IPS-20b (cell line): ENCODE measurements around the gene SLC39A11.
"Not testable (repeated sequence)": the region's sequence is repeated elsewhere in the genome, so short reads cannot be mapped to it uniquely, and the experiment has no call there.

Experiments used
- H3K27ac ChIP-seq: one replicate; pipeline ENCODE4 v1.5.1; 2013; ENCODE audit warnings: low read length
- H3K27me3 ChIP-seq: 2 replicates; pipeline ENCODE4 v1.6.1; 2013; ENCODE audit warnings: mild to moderate bottlenecking, low read length, inconsistent platforms; ENCODE audit not compliant: insufficient read depth
- H3K36me3 ChIP-seq: 2 replicates; pipeline ENCODE4 v1.6.1; 2013; ENCODE audit warnings: low read depth, mild to moderate bottlenecking, inconsistent platforms, low read length, moderate library complexity; ENCODE audit not compliant: insufficient read depth
- H3K4me1 ChIP-seq: 2 replicates; pipeline ENCODE4 v1.6.1; 2013; ENCODE audit warnings: mild to moderate bottlenecking, control low read depth, inconsistent platforms, low read length, moderate library complexity; ENCODE audit not compliant: insufficient read depth
- H3K4me3 ChIP-seq: 2 replicates; pipeline ENCODE4 v1.5.1; 2013; ENCODE audit warnings: mild to moderate bottlenecking, low read length, inconsistent platforms
- H3K9ac ChIP-seq: 2 replicates; pipeline ENCODE4 v1.6.1; 2013; ENCODE audit warnings: low read depth, mild to moderate bottlenecking, inconsistent platforms, low read length, moderate library complexity
- H3K9me3 ChIP-seq: 2 replicates; pipeline ENCODE4 v1.6.1; 2013; ENCODE audit warnings: mild to moderate bottlenecking, low read depth, low read length, inconsistent platforms; ENCODE audit not compliant: insufficient read depth

Gene SLC39A11

GRCh38 chr17:72651988-72652387 is 440.5 kb downstream of the SLC39A11 start:
- Histone ChIP-seq H3K4me3 (no peak overlapping the region), H3K36me3 (no peaks in the 10 kb centered on the region), H3K9ac (no peak overlapping the region), H3K27ac (no peak overlapping the region), H3K27me3 (no peaks in the 10 kb centered on the region), H3K9me3 (no peaks in the 10 kb centered on the region), H3K4me1 (no peaks in the 10 kb centered on the region)

- Histone ChIP-seq H3K36me3 (no peaks in the 10 kb centered on the region), H3K9ac (no peak overlapping the region), H3K9me3 (no peaks in the 10 kb centered on the region), H3K27me3 (no peaks in the 10 kb centered on the region), H3K4me3 (no peak overlapping the region), H3K27ac (no peak overlapping the region), H3K4me1 (no peaks in the 10 kb centered on the region)
Observed at GRCh38 chr17:72648702-72649101, 443.8 kb downstream of the SLC39A11 start.

- Histone ChIP-seq H3K9ac (no peak overlapping the region), H3K4me1 (no peaks in the 10 kb centered on the region), H3K27me3 (no peaks in the 10 kb centered on the region), H3K27ac (no peak overlapping the region), H3K36me3 (no peaks in the 10 kb centered on the region), H3K4me3 (no peak overlapping the region), H3K9me3 (no peaks in the 10 kb centered on the region)
Observed at GRCh38 chr17:72646176-72646575, 446.3 kb downstream of the SLC39A11 start.

- H3K9me3 ChIP-seq: no peaks in the 10 kb centered on the region
- H3K4me3 ChIP-seq: no peak overlapping the region
- no peak overlapping the region for H3K27ac ChIP-seq
- H3K36me3 ChIP-seq: no peaks in the 10 kb centered on the region
- no peaks in the 10 kb centered on the region for H3K27me3 ChIP-seq
- H3K9ac ChIP-seq: no peak overlapping the region
- H3K4me1 ChIP-seq: no peaks in the 10 kb centered on the region
Observed at GRCh38 chr17:72644492-72644891, 448.0 kb downstream of the SLC39A11 start.

- Histone ChIP-seq H3K27ac (no peak overlapping the region), H3K4me1 (no peaks in the 10 kb centered on the region), H3K4me3 (no peak overlapping the region), H3K9me3 (no peaks in the 10 kb centered on the region), H3K9ac (no peak overlapping the region), H3K27me3 (no peaks in the 10 kb centered on the region), H3K36me3 (no peaks in the 10 kb centered on the region)
Observed at GRCh38 chr17:72643575-72644216, 448.8 kb downstream of the SLC39A11 start.

GRCh38 chr17:72642720-72643119 is 449.8 kb downstream of the SLC39A11 start:
- H3K9ac ChIP-seq: no peak overlapping the region
- H3K4me1 ChIP-seq: no peaks in the 10 kb centered on the region
- no peak overlapping the region for H3K4me3 ChIP-seq
- no peaks in the 10 kb centered on the region for H3K27me3 ChIP-seq
- no peaks in the 10 kb centered on the region for H3K9me3 ChIP-seq
- H3K27ac ChIP-seq: no peak overlapping the region
- no peaks in the 10 kb centered on the region for H3K36me3 ChIP-seq

- no peaks in the 10 kb centered on the region for H3K4me1 ChIP-seq
- H3K9ac ChIP-seq: no peak overlapping the region
- H3K4me3 ChIP-seq: no peak overlapping the region
- H3K27ac ChIP-seq: no peak overlapping the region
- H3K9me3 ChIP-seq: no peaks in the 10 kb centered on the region
- H3K27me3 ChIP-seq: no peaks in the 10 kb centered on the region
- no peaks in the 10 kb centered on the region for H3K36me3 ChIP-seq
Observed at GRCh38 chr17:72640415-72641165, 451.9 kb downstream of the SLC39A11 start.

GRCh38 chr17:72639711-72640110 is 452.8 kb downstream of the SLC39A11 start:
- no peak overlapping the region for H3K9ac ChIP-seq
- no peaks in the 10 kb centered on the region for H3K9me3 ChIP-seq
- no peaks in the 10 kb centered on the region for H3K4me1 ChIP-seq
- H3K27me3 ChIP-seq: no peaks in the 10 kb centered on the region
- H3K27ac ChIP-seq: no peak overlapping the region
- no peaks in the 10 kb centered on the region for H3K36me3 ChIP-seq
- no peak overlapping the region for H3K4me3 ChIP-seq

GRCh38 chr17:72638932-72639331 is 453.6 kb downstream of the SLC39A11 start:
- not testable (repeated sequence) for H3K4me1 ChIP-seq, H3K27me3 ChIP-seq, H3K4me3 ChIP-seq, H3K36me3 ChIP-seq, H3K9me3 ChIP-seq, H3K27ac ChIP-seq, H3K9ac ChIP-seq

GRCh38 chr17:72635034-72635635 is 457.4 kb downstream of the SLC39A11 start:
- H3K9ac ChIP-seq: no peak overlapping the region
- no peaks in the 10 kb centered on the region for H3K27me3 ChIP-seq
- no peaks in the 10 kb centered on the region for H3K36me3 ChIP-seq
- no peaks in the 10 kb centered on the region for H3K4me1 ChIP-seq
- no peak overlapping the region for H3K27ac ChIP-seq
- no peaks in the 10 kb centered on the region for H3K9me3 ChIP-seq
- no peak overlapping the region for H3K4me3 ChIP-seq

GRCh38 chr17:72634621-72635020 is 457.9 kb downstream of the SLC39A11 start:
- H3K4me1 ChIP-seq: no peaks in the 10 kb centered on the region
- H3K4me3 ChIP-seq: no peak overlapping the region
- H3K9me3 ChIP-seq: no peaks in the 10 kb centered on the region
- H3K27me3 ChIP-seq: no peaks in the 10 kb centered on the region
- no peak overlapping the region for H3K9ac ChIP-seq
- no peaks in the 10 kb centered on the region for H3K36me3 ChIP-seq
- H3K27ac ChIP-seq: no peak overlapping the region
